Measurements from ENCODE around the gene SNRNP25.

The SNRNP25 gene

GRCh38 chr16:33877-34647 is 19.6 kb upstream of the SNRNP25 start:
- H3K4me1 ChIP-seq = peaks cover 8% of the 10 kb centered on the region; the same call in 1 of the 2 replicates
- no peak for DNase-seq
- no peaks in the 10 kb centered on the region for H3K9me3 ChIP-seq
- no peak for TF ChIP-seq CTCF (IDR thresholded peaks at IDR 0.05; ENCODE audit: low read depth, low read length)
- H3K27me3 ChIP-seq = no peaks in the 10 kb centered on the region
- no peaks in the 10 kb centered on the region; the same call in 1 of the 2 replicates for H3K36me3 ChIP-seq
- no peak overlapping the region for H3K4me3 ChIP-seq (ENCODE audit: low read depth, low read length)

- Histone ChIP-seq H3K36me3 (no peaks in the 10 kb centered on the region; the same call in 1 of the 2 replicates), H3K27me3 (no peaks in the 10 kb centered on the region), H3K4me1 (peaks cover 8% of the 10 kb centered on the region; the same call in 1 of the 2 replicates), H3K9me3 (no peaks in the 10 kb centered on the region), H3K4me3 (ENCODE audit: low read depth, low read length) (no peak overlapping the region)
- TF ChIP-seq CTCF (IDR thresholded peaks at IDR 0.05; ENCODE audit: low read depth, low read length) = no peak
- no peak for DNase-seq
These were observed 19.0 kb upstream of the SNRNP25 start for GRCh38 chr16:34648-34987.

GRCh38 chr16:35011-35677 is 18.5 kb upstream of the SNRNP25 start:
- no peak for DNase-seq
- TF ChIP-seq CTCF (IDR thresholded peaks at IDR 0.05; ENCODE audit: low read depth, low read length) = no peak
- H3K9me3 ChIP-seq = no peaks in the 10 kb centered on the region
- no peak overlapping the region for H3K4me3 ChIP-seq (ENCODE audit: low read depth, low read length)
- H3K36me3 ChIP-seq = peaks cover 3% of the 10 kb centered on the region; the same call in 1 of the 2 replicates
- H3K4me1 ChIP-seq = peaks cover 8% of the 10 kb centered on the region; the same call in 1 of the 2 replicates
- H3K27me3 ChIP-seq = no peaks in the 10 kb centered on the region

GRCh38 chr16:35678-36305 is 17.8 kb upstream of the SNRNP25 start:
- TF ChIP-seq CTCF (IDR thresholded peaks at IDR 0.05; ENCODE audit: low read depth, low read length) = no peak
- Histone ChIP-seq H3K27me3 (no peaks in the 10 kb centered on the region), H3K4me3 (ENCODE audit: low read depth, low read length) (no peak overlapping the region), H3K9me3 (no peaks in the 10 kb centered on the region), H3K36me3 (peaks cover 3% of the 10 kb centered on the region; the same call in 1 of the 2 replicates), H3K4me1 (peaks cover 8% of the 10 kb centered on the region; the same call in 1 of the 2 replicates)
- DNase-seq = no peak

- Histone ChIP-seq H3K36me3 (peaks cover 6% of the 10 kb centered on the region), H3K4me1 (peaks cover 8% of the 10 kb centered on the region; the same call in 1 of the 2 replicates), H3K4me3 (ENCODE audit: low read depth, low read length) (no peak overlapping the region), H3K9me3 (no peaks in the 10 kb centered on the region), H3K27me3 (no peaks in the 10 kb centered on the region)
- TF ChIP-seq CTCF (IDR thresholded peaks at IDR 0.05; ENCODE audit: low read depth, low read length) = no peak
- no peak for DNase-seq
These were observed 17.2 kb upstream of the SNRNP25 start for GRCh38 chr16:36336-36984.

All from BE2C (cell line).